ENCODE data around the gene GALNT18. TPM values are rescaled to one million over a fixed set of nuclear protein-coding genes. Genes with fewer than 3 reads are reported as not detected.

Gene GALNT18
- total RNA-seq, 1 experiment from 2014 or later, result not detected

DNA sequence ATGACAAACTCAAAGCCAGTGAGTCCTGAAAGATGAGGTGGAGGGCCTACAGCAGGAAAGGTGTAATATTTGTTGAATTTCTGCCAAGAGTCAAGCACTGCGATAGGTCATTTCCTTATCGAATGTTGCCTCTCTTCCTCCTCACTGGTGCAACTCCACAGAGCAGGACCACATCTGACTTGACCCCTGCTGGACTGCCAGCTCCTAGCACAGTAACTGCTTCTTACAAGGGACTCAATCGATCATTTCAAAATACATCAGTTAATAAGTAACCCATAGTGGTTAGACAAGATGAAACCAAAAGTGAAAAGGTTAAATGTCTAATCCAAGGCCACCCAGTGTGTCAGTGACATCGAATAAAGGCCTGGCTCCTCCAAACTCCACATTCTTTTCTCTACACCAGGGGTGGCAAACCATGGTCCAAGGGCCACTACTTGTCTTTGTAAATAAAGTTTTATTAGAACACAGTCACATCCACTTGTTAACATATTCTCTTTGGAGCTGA, 170.3 kb downstream of the GALNT18 start:
- intact Hi-C loops (cut with micrococcal nuclease; ENCODE audit: unreplicated experiment), result no loop called here
- Histone ChIP-seq H3K36me3 (ENCODE audit: low read depth) (no peaks in the 10 kb centered on the region), H3K27me3 (ENCODE audit: insufficient read depth, low read depth) (peaks cover 25% of the 10 kb centered on the region; the same call in 1 of the 2 replicates), H3K79me2 (ENCODE audit: low read depth) (no peaks in the 10 kb centered on the region), H3F3A (ENCODE audit: insufficient read depth, low read depth) (no peaks in the 10 kb centered on the region), H3K4me3 (no peak overlapping the region), H3K4me1 (replicated peaks; ENCODE audit: insufficient read depth) (no peaks in the 10 kb centered on the region), H2AFZ (no peak overlapping the region), H3K9me3 (ENCODE audit: insufficient read depth, low read depth) (no peaks in the 10 kb centered on the region), H3K4me2 (no peak overlapping the region), H3K9me2 (ENCODE audit: insufficient read depth) (no peaks in the 10 kb centered on the region), H3K27ac (no peak overlapping the region), H4K20me1 (ENCODE audit: insufficient read depth) (no peaks in the 10 kb centered on the region)
- BruUV-seq (replicated peaks), result no TSS peak
- ChIA-PET POLR2A (ENCODE audit: unreplicated experiment) (no interaction called here), CTCF (no interaction called here)
- TF ChIP-seq, protein P1, sequence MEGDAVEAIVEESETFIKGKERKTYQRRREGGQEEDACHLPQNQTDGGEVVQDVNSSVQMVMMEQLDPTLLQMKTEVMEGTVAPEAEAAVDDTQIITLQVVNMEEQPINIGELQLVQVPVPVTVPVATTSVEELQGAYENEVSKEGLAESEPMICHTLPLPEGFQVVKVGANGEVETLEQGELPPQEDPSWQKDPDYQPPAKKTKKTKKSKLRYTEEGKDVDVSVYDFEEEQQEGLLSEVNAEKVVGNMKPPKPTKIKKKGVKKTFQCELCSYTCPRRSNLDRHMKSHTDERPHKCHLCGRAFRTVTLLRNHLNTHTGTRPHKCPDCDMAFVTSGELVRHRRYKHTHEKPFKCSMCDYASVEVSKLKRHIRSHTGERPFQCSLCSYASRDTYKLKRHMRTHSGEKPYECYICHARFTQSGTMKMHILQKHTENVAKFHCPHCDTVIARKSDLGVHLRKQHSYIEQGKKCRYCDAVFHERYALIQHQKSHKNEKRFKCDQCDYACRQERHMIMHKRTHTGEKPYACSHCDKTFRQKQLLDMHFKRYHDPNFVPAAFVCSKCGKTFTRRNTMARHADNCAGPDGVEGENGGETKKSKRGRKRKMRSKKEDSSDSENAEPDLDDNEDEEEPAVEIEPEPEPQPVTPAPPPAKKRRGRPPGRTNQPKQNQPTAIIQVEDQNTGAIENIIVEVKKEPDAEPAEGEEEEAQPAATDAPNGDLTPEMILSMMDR (conservative IDR thresholded peaks at IDR 0.05), result no peak
- no peak for TF ChIP-seq EZH2 (IDR thresholded peaks at IDR 0.05; ENCODE audit: low read depth)
- DNase-seq, result no peak

GRCh38 chr11:11450744-11451362, 171.0 kb downstream of the GALNT18 start:
- H3K4me3 ChIP-seq, result no peak overlapping the region
- H3F3A ChIP-seq (ENCODE audit: insufficient read depth, low read depth), result no peaks in the 10 kb centered on the region
- H2AFZ ChIP-seq, result no peak overlapping the region
- CTCF ChIA-PET, result no interaction called here
- POLR2A ChIA-PET (ENCODE audit: unreplicated experiment), result no interaction called here
- H3K27me3 ChIP-seq (ENCODE audit: insufficient read depth, low read depth), result peaks cover 25% of the 10 kb centered on the region
- H3K9me3 ChIP-seq (ENCODE audit: insufficient read depth, low read depth), result no peaks in the 10 kb centered on the region
- DNase-seq, result no peak
- H3K79me2 ChIP-seq (ENCODE audit: low read depth), result no peaks in the 10 kb centered on the region
- H3K36me3 ChIP-seq (ENCODE audit: low read depth), result no peaks in the 10 kb centered on the region
- H3K27ac ChIP-seq, result no peak overlapping the region
- no peak overlapping the region for H3K4me2 ChIP-seq
- intact Hi-C loops (cut with micrococcal nuclease; ENCODE audit: unreplicated experiment), result no loop called here
- TF ChIP-seq EZH2 (IDR thresholded peaks at IDR 0.05; ENCODE audit: low read depth), result no peak
- TF ChIP-seq, protein P1 (conservative IDR thresholded peaks at IDR 0.05), result no peak
- H3K9me2 ChIP-seq (ENCODE audit: insufficient read depth), result no peaks in the 10 kb centered on the region
- no peaks in the 10 kb centered on the region for H3K4me1 ChIP-seq (replicated peaks; ENCODE audit: insufficient read depth)
- no TSS peak for BruUV-seq (replicated peaks)
- no peaks in the 10 kb centered on the region for H4K20me1 ChIP-seq (ENCODE audit: insufficient read depth)

GRCh38 chr11:11449327-11449726, 172.5 kb downstream of the GALNT18 start:
- H2AFZ ChIP-seq, result no peak overlapping the region
- H3K27me3 ChIP-seq (ENCODE audit: insufficient read depth, low read depth), result peaks cover 20% of the 10 kb centered on the region
- no peaks in the 10 kb centered on the region for H3K9me3 ChIP-seq (ENCODE audit: insufficient read depth, low read depth)
- no peaks in the 10 kb centered on the region for H3K79me2 ChIP-seq (ENCODE audit: low read depth)
- no peak overlapping the region for H3K27ac ChIP-seq
- H3K4me1 ChIP-seq (replicated peaks; ENCODE audit: insufficient read depth), result no peaks in the 10 kb centered on the region
- H3K4me2 ChIP-seq, result no peak overlapping the region
- TF ChIP-seq, protein P1 (conservative IDR thresholded peaks at IDR 0.05), result no peak
- no peak for TF ChIP-seq EZH2 (IDR thresholded peaks at IDR 0.05; ENCODE audit: low read depth)
- no peak overlapping the region for H3K4me3 ChIP-seq
- H3K9me2 ChIP-seq (ENCODE audit: insufficient read depth), result no peaks in the 10 kb centered on the region
- intact Hi-C loops (cut with micrococcal nuclease; ENCODE audit: unreplicated experiment), result no loop called here
- ChIA-PET POLR2A (ENCODE audit: unreplicated experiment) (no interaction called here), CTCF (no interaction called here)
- no peaks in the 10 kb centered on the region for H4K20me1 ChIP-seq (ENCODE audit: insufficient read depth)
- no peak for DNase-seq
- H3F3A ChIP-seq (ENCODE audit: insufficient read depth, low read depth), result no peaks in the 10 kb centered on the region
- BruUV-seq (replicated peaks), result no TSS peak
- no peaks in the 10 kb centered on the region for H3K36me3 ChIP-seq (ENCODE audit: low read depth)
